Neuron (in vitro differentiated cells): ENCODE data around the gene ERMP1.

Experiments
- H2AFZ ChIP-seq: one replicate; pipeline ENCODE4 v1.6.1; 2013; ENCODE audit warnings: low read depth, mild to moderate bottlenecking, inconsistent platforms, low read length, moderate library complexity
- H3K27me3 ChIP-seq: one replicate; pipeline ENCODE4 v1.6.1; 2013; ENCODE audit warnings: low read length; ENCODE audit not compliant: insufficient read depth
- H3K36me3 ChIP-seq: one replicate; pipeline ENCODE4 v1.6.1; 2013; ENCODE audit warnings: low read length; ENCODE audit not compliant: insufficient read depth
- H3K4me1 ChIP-seq: one replicate; pipeline ENCODE4 v1.6.1; 2013; ENCODE audit warnings: low read length; ENCODE audit not compliant: insufficient read depth
- H3K4me3 ChIP-seq: 2 replicates; pipeline ENCODE4 v1.5.1; 2013; ENCODE audit warnings: mild to moderate bottlenecking, low read length, moderate library complexity
- H3K9me3 ChIP-seq: one replicate; pipeline ENCODE4 v1.6.1; 2013; ENCODE audit warnings: low read length

ERMP1 gene

DNA sequence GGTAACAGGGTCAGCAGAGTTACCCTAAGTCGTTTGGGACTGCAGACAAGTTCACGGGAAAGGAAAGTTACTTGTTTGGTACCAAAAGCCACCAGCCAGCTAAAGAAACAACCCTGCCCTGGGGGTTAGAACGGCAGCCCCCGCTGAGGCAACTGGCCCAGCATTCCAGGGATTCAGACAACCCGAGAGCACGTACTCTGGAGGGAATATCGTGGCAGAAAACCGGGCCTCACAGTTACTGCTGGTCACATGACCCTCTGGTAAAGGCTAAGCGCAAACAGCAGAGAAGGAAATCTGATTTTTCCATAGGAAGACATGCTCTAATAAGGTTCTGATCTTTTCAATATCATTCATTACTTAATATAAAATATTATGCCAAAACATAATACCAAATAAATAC lies 35.3 kb upstream of the ERMP1 start:
- Histone ChIP-seq H2AFZ (no peak overlapping the region), H3K4me1 (peaks cover 5% of the 10 kb centered on the region), H3K4me3 (no peak overlapping the region), H3K36me3 (no peaks in the 10 kb centered on the region), H3K9me3 (no peaks in the 10 kb centered on the region), H3K27me3 (no peaks in the 10 kb centered on the region)

DNA sequence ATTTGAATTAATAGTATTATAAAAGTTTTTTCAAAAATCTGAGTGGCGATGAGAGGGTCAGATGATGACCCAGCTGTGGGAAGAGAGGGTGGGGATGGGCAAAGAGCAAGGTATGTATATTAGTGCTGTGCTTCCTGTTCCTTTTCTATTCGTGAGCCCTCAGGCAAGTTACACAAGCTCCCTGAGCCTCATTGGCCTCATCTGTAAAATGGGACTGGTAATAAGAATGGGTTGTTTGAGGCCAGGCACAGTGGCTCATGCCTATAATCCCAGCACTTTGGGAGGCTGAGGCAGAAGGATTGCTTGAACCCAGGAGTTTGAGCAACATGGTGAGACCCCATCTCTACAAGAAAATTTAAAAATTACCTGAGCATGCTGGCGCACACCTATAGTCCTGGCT lies 33.8 kb upstream of the ERMP1 start:
- Histone ChIP-seq H3K36me3 (no peaks in the 10 kb centered on the region), H3K4me1 (peaks cover 5% of the 10 kb centered on the region), H2AFZ (no peak overlapping the region), H3K9me3 (no peaks in the 10 kb centered on the region), H3K27me3 (no peaks in the 10 kb centered on the region), H3K4me3 (no peak overlapping the region)

DNA sequence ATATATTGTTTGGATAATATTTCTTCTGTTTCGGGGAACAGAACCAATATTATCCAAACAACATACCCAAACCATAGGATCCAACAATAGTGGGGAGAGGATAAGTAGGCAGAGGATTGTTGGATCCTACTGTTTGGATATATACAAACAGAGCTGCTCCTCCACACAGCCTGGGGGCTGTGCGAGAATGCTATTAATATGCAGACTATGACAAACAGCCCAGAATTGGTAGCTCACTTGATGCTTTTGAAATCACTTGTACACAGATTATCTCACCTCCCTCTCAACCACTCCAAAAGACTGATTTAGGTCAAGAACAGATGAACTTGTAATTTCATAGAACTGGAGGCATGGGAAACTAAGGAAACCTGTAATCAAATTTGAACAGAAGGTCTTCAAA lies 33.4 kb upstream of the ERMP1 start:
- Histone ChIP-seq H3K9me3 (no peaks in the 10 kb centered on the region), H3K4me3 (no peak overlapping the region), H3K27me3 (no peaks in the 10 kb centered on the region), H3K36me3 (no peaks in the 10 kb centered on the region), H2AFZ (no peak overlapping the region), H3K4me1 (peaks cover 5% of the 10 kb centered on the region)

- no peak overlapping the region for H2AFZ ChIP-seq
- no peaks in the 10 kb centered on the region for H3K36me3 ChIP-seq
- H3K4me3 ChIP-seq: no peak overlapping the region
- no peaks in the 10 kb centered on the region for H3K9me3 ChIP-seq
- peaks cover 5% of the 10 kb centered on the region for H3K4me1 ChIP-seq
- H3K27me3 ChIP-seq: no peaks in the 10 kb centered on the region
Measured at GRCh38 chr9:5864446-5864845, 31.5 kb upstream of the ERMP1 start.

DNA sequence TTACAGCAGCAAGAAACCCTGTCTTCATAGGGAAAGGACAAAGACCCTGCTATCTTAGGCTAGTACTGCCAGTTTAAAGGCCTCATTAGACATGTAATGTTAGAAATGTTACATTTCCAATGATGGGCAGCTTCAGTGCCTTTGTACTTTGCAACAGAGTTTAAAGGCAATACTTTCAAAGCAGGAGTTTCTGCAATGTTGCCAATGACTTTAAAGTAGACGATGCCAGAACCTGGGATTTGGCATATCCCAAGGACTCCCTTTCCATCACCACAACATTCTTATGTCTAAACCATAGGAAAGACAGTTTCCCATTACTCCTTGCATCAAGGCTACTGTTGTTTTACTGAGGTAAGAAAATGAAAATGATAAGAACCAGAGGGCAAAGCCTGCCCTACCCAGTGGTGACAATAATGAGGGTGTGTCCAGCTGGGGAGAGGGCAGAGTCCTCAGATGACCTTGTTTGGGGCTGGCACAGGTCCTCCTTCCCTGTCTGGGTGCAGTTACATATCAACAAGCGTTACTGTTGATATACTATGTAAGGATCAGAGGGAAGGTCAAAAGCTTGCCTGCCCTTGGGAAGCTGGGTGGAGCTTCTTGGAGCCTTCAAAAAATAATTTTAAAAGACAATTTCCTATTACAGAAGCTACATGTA lies 30.3 kb upstream of the ERMP1 start:
- no peak overlapping the region for H3K4me3 ChIP-seq
- H3K36me3 ChIP-seq: no peaks in the 10 kb centered on the region
- H2AFZ ChIP-seq: no peak overlapping the region
- no peaks in the 10 kb centered on the region for H3K27me3 ChIP-seq
- peaks cover 5% of the 10 kb centered on the region for H3K4me1 ChIP-seq
- H3K9me3 ChIP-seq: no peaks in the 10 kb centered on the region

DNA sequence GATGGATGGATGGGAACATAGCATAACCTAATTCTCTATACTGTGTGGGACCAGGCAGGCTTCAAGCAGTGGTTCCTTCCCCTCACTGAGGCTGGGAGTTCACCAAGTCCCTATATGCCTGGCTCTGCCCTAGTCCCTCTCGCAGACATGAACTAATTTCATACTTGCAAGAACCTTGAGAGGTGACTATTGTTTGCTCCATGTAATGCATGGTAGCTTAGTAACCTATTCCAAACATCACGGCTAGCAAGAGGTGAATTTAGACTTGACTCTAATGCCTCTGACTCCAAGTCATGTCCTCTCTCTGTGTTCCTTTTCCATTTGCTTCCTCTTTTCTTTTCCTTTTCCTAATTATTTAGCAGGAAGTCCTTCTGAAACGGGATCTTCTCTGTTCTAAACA lies 25.9 kb upstream of the ERMP1 start:
- no peak overlapping the region for H2AFZ ChIP-seq
- no peaks in the 10 kb centered on the region for H3K36me3 ChIP-seq
- no peaks in the 10 kb centered on the region for H3K4me1 ChIP-seq
- H3K4me3 ChIP-seq: no peak overlapping the region
- no peaks in the 10 kb centered on the region for H3K9me3 ChIP-seq
- no peaks in the 10 kb centered on the region for H3K27me3 ChIP-seq

- Histone ChIP-seq H3K4me3 (no peak overlapping the region), H3K36me3 (no peaks in the 10 kb centered on the region)
Measured at GRCh38 chr9:5857928-5858327, 25.0 kb upstream of the ERMP1 start.

GRCh38 chr9:5854063-5854790 lies 21.3 kb upstream of the ERMP1 start:
- no peak overlapping the region for H2AFZ ChIP-seq
- no peaks in the 10 kb centered on the region for H3K4me1 ChIP-seq
- H3K27me3 ChIP-seq: no peaks in the 10 kb centered on the region
- H3K9me3 ChIP-seq: no peaks in the 10 kb centered on the region
- no peaks in the 10 kb centered on the region for H3K36me3 ChIP-seq
- H3K4me3 ChIP-seq: no peak overlapping the region

More at GRCh38 chr9:5857928-5858327, 25.0 kb upstream of the ERMP1 start:
- Histone ChIP-seq H3K9me3 (no peaks in the 10 kb centered on the region), H3K27me3 (no peaks in the 10 kb centered on the region), H2AFZ (no peak overlapping the region), H3K4me1 (no peaks in the 10 kb centered on the region)

- H2AFZ ChIP-seq: no peak overlapping the region
- H3K36me3 ChIP-seq: no peaks in the 10 kb centered on the region
- H3K27me3 ChIP-seq: no peaks in the 10 kb centered on the region
- no peaks in the 10 kb centered on the region for H3K4me1 ChIP-seq
- H3K9me3 ChIP-seq: no peaks in the 10 kb centered on the region
- no peak overlapping the region for H3K4me3 ChIP-seq
Measured at GRCh38 chr9:5853617-5854016, 20.7 kb upstream of the ERMP1 start.

- H3K4me3 ChIP-seq: no peak overlapping the region
- H3K4me1 ChIP-seq: no peaks in the 10 kb centered on the region
- H2AFZ ChIP-seq: no peak overlapping the region
- no peaks in the 10 kb centered on the region for H3K9me3 ChIP-seq
- no peaks in the 10 kb centered on the region for H3K27me3 ChIP-seq
- no peaks in the 10 kb centered on the region for H3K36me3 ChIP-seq
Measured at GRCh38 chr9:5852987-5853386, 20.1 kb upstream of the ERMP1 start.

- Histone ChIP-seq H3K4me1 (no peaks in the 10 kb centered on the region), H3K4me3 (no peak overlapping the region), H3K27me3 (no peaks in the 10 kb centered on the region), H3K36me3 (no peaks in the 10 kb centered on the region), H3K9me3 (no peaks in the 10 kb centered on the region), H2AFZ (no peak overlapping the region)
Measured at GRCh38 chr9:5851445-5851844, 18.5 kb upstream of the ERMP1 start.

GRCh38 chr9:5850724-5851122 lies 17.8 kb upstream of the ERMP1 start:
- Histone ChIP-seq H2AFZ (no peak overlapping the region), H3K4me1 (no peaks in the 10 kb centered on the region), H3K4me3 (no peak overlapping the region), H3K27me3 (no peaks in the 10 kb centered on the region), H3K9me3 (no peaks in the 10 kb centered on the region), H3K36me3 (no peaks in the 10 kb centered on the region)

DNA sequence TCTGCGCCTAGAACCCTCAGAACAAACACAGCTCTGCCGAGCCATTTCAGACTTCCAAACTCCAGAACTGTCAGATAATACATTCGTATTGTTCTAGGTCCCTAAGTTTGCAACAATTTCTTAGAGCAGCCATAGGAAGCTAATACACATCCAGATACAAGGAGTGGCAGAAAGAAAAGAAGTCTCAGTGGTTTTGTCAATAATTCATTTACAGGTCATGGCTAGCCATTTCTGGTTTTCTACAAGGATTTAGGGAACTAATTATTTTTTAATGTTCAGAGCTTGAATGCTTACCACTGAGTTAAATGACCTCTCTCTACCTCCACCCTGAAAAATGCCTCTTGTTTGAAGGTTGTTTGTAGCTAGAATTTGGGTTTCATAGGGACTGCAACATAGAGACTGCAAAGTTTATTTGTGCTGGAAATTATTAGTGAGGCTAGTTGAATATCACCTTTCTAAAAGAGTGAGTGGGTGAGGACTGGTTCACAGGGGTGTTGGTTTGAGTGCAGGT lies 15.5 kb upstream of the ERMP1 start:
- peaks cover 4% of the 10 kb centered on the region for H3K4me1 ChIP-seq
- H2AFZ ChIP-seq: no peak overlapping the region
- no peaks in the 10 kb centered on the region for H3K27me3 ChIP-seq
- H3K36me3 ChIP-seq: no peaks in the 10 kb centered on the region
- no peaks in the 10 kb centered on the region for H3K9me3 ChIP-seq
- no peak overlapping the region for H3K4me3 ChIP-seq
